Ovary (tissue), 3 donors: ENCODE results near the gene ZNF845.
"Not testable (repeated sequence)": the region's sequence is repeated elsewhere in the genome, so short reads cannot be mapped to it uniquely, and the experiment has no call there.

Source experiments
- POLR2A ChIP-seq: fragments of 450-650 bp; IDR thresholded peaks from one replicate; pipeline ENCODE4 v1.6.1; 2017; ENCODE audit warnings: antibody characterized with exemption, mild to moderate bottlenecking, moderate library complexity
- TF ChIP-seq, protein P1 (sequence below), 3 donors: fragments of 450-650 bp in 2 of 3; fragments of 200-600 bp in 1 of 3; IDR thresholded peaks; one replicate each; pipeline versions ENCODE4 v1.5.1 to v1.8.0; 2016 to 2022; ENCODE audit warnings: antibody characterized with exemption in 3 of 3, mild to moderate bottlenecking in 1 of 3
- donor health status: DM: no; HTN: no; CAD: no.

DNA sequence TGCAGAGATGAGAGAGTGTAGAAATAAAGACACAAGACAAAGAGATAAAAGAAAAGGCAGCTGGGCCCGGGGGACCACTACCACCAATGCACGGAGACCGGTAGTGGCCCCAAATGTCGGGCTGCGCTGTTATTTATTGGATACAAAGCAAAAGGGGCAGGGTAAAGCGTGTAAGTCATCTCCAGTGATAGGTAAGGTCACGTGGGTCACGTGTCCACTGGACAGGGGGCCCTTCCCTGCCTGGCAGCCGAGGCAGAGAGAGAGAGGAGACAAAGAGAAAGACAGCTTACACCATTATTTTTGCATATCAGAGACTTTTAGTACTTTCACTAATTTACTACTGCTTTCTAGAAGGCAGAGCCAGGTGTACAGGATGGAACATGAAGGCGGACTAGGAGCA lies 26.5 kb downstream of the ZNF845 start:
- TF ChIP-seq, protein P1, sequence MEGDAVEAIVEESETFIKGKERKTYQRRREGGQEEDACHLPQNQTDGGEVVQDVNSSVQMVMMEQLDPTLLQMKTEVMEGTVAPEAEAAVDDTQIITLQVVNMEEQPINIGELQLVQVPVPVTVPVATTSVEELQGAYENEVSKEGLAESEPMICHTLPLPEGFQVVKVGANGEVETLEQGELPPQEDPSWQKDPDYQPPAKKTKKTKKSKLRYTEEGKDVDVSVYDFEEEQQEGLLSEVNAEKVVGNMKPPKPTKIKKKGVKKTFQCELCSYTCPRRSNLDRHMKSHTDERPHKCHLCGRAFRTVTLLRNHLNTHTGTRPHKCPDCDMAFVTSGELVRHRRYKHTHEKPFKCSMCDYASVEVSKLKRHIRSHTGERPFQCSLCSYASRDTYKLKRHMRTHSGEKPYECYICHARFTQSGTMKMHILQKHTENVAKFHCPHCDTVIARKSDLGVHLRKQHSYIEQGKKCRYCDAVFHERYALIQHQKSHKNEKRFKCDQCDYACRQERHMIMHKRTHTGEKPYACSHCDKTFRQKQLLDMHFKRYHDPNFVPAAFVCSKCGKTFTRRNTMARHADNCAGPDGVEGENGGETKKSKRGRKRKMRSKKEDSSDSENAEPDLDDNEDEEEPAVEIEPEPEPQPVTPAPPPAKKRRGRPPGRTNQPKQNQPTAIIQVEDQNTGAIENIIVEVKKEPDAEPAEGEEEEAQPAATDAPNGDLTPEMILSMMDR (IDR thresholded peaks at IDR 0.05): not testable (repeated sequence)
- TF ChIP-seq POLR2A: not testable (repeated sequence)
